GM19025 (cell line): Measurements from ENCODE around the gene CPEB1.
"Not testable (repeated sequence)": the region's sequence is repeated elsewhere in the genome, so short reads cannot be mapped to it uniquely, and the experiment has no call there.

Source experiments
- ATAC-seq: cut with Tn5 transposase; IDR thresholded peaks from one replicate; pipeline ENCODE4 v1.9.1; 2021; ENCODE audit warnings: mild to moderate bottlenecking, low read depth, moderate library complexity; ENCODE audit not compliant: unreplicated experiment

CPEB1 gene

DNA sequence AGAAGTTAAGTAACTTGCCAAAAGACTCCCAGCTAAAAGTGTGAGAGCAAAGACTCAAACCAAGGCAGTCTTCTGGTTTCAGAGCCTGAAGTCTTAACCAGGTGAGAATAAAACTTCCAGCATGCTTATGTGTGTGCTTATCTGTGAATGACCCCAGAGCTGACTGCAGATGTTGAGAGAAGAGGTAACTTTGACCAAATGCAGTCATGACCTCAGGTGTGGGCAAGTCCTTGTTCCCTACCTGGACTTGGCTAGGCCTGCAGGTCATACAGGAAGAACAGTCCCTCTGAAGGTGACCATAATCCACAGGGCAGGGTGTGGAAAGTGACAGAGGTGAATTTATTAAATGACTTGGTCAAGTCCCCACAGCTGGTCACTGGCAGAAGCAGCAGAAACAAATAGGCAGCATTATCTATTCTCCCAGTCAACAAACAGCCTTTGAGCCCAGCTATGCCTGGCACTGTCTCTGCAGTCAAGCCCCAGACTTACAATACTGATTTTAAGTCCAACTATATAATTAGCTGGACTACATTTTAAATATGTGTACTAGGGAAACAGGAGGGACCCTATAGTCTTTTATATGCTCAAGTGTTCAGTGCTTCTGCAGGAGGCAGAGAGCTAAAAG, 3.0 kb upstream of the CPEB1 start:
- no peak for ATAC-seq

DNA sequence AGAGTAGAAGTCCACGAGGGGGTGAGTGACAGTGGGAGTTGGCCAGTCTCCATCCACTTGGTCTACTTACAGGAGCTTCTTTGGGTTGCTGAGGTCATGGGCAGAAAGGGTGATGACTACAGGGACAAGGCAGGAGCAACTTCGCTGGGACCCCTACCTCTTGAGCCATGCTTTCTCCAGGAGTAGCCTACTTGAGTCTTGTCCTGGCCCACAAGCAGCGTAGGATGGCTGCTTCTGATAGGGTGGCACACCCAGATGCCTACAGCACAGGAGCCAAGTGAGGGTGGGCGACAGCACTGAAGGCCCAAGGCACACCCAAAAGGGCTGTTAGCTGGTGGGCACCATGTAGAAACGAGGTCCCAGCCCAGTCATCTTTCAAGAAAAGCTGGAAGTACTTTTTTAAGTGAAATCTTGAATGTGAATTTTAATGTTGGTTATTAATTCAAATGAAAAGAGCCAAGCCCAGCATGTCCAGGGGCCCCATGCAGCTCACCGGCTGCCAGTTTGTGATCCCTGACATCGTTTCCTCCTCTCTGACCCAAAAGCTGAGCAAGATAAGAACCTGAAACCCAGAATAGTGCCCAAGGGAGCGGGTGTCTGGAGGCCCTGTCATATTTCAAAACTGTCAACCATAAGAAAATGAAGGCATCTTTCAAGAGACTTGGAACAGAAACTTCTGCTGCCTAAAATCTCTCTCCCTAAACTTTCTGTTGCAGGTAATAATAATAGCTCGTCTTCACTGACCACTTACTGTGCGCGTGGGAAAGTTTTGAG, 2.2 kb upstream of the CPEB1 start:
- no peak for ATAC-seq

DNA sequence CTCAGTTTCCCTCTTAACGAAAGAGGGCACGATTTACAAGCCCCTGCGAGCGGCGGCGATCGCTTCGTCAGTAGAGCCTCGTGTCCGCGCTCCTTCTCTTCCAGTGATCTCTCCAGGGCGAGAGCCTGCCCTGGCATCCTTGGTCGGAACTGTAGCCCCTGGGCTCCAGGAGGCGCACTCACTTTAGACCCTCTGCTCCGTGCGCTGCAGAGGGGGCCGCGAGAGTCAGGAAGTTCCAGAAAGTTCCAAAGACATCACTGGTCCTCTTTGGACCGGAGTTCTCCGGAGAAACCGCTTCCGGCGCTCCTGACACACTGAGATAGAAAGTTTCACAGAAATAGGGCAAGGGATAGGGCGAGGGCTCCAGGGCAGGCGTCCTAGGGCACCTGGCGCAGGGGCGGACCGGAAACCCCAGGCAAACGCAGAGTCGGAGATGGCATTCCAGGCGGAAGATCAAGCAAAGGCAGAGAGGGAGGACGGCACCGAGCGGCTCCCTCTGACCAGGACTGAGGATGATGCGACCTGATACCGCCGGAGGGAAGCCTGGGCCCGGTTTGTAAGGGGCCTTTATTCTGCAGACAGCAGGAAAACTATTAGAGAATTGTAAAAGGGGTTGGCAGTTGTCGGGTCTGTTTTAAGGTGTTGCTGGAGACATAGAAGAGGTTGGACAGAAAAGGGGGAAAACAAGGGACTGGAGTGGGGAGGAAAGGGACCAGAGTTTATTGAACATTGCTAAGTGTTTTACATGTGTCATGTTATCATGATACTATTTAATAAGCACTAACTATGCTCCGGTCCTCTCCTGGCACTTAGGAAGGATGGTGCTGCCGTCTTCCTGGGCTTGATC, 1.3 kb upstream of the CPEB1 start:
- no peak for ATAC-seq

DNA sequence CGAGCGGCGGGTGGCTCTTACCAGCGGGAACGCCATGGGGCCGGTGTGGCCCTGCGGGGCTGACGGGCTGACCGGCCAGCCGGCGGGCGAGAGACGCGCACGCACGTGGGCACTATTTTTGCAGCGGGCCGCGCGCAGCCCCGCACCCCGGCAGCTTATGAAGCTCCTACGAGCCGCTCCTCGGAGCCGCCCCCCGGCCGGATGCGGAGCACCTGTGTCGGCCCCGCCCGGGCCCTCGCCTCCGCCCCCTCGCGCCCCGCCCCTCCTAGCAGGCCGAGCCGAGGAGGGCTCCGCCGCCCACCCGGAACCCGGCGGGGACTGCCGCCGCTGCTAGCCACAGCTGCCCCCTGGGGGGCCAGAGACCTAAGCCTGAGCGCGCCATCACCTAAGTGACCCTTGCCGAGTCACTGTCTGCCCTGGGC, 683 bp upstream of the CPEB1 start:
- no peak for ATAC-seq

DNA sequence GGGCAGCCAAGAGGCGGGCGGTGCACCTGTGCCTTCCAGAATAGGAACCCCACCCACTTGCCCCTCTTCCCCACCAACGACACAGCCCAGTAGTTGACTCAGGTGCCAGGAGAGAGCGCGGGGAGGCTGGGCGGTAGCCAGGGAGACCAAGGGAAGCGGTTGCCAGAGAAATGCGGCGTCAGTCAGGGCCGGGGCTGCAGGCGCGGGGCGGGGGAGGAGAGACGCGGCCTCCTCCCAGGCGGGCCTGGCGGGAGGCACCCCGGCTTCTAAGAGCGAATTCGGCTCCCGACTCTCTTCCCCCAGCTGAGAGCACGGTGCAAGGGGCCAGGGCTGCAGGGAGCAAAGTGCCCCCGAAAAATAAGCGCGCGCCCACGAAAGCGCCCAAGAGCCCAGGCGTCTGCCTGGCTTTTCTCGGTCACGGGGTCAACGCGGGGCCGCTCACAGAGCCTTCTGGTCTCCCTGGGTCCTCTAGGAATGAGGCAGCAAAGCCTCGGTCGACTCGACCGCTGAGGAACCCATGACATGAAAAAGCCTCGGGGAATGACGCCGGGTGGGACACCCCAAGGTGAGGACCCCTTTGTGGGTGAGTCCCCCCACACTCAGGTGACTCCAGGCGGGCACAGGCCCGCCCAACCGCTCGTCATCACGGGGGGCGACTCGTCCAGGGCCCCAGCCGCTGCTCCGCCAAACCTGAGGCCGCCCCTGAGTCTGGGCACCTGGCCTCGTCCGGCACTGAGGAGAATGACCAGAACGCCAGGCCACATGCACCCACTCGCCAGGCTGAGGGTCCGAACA, 716 bp downstream of the CPEB1 start:
- ATAC-seq = no peak

DNA sequence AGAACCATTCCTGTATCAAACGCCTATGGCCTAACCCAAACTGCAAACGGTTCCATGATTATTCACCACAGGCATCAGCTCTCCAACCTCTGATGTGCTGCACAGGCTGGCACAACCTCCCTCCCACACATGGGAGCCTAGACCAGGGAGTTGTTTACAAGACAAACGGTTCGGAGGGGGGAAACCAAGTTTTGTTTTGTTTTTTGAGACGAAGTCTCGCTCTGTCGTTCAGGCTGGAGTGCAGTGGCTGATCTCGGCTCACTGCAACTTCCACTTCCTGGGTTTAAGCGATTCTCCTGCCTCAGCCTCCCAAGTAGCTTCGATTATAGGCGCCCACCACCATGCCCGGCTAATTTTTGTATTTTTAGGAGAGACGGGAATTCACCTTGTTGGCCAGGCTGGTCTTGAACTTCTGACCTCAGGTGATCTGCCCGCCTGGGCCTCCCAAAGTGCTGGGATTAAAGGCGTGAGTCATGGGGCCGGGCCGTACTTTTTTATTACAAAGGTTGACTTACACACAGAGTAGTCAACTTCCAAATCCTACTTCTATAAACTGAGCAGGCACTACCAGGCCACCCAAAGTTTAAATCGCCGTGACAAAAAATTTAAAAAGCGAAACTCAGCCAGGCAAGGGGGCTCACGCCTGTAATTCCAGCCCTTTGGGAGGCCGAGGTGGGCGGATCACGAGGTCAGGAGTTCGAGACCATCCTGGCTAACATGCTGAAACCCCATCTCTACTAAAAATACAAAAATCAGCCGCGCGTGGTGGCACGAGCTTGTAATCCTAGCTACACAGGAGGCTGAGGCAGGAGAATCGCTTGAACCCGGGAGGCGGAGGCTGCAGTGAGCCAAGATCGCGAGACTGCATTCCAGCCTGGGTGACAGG, 2.0 kb downstream of the CPEB1 start:
- ATAC-seq = not testable (repeated sequence)

DNA sequence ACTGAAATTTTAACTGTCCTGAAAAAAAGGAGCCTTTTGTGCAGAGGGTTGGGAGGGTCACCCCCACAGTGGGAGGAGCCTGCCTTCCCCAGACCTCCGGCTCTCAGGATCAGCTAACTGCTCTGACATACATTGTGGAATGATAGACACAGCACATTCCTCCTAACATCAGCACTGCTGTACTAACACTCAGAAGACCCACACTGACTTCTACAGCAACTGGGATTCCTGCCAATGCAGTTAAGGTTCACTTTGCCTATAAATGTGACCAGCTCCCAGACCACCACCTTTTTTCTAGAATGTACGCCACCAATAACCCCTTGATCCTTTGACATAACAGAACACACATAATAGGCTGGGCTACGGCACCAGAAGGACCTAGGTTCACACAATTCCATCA, 3.2 kb downstream of the CPEB1 start:
- no peak for ATAC-seq

DNA sequence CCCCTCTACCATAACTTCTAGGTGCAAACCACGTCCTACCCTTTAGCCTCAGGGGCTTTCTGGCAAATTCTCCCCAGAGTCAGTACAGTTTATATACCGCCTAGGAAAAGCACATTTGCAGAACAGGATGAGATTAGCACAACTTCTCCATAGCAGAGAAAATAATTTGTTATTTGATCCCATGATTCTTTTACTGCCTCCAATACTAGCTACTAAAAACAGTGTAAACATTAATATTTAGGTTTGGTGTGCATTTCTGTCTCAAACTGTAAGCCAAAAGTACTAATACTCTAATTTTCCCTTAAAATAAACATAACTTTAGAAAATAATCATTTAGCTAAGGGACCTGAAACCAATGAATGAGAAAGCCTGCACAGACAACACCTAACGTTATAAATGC, 4.5 kb downstream of the CPEB1 start:
- no peak for ATAC-seq

DNA sequence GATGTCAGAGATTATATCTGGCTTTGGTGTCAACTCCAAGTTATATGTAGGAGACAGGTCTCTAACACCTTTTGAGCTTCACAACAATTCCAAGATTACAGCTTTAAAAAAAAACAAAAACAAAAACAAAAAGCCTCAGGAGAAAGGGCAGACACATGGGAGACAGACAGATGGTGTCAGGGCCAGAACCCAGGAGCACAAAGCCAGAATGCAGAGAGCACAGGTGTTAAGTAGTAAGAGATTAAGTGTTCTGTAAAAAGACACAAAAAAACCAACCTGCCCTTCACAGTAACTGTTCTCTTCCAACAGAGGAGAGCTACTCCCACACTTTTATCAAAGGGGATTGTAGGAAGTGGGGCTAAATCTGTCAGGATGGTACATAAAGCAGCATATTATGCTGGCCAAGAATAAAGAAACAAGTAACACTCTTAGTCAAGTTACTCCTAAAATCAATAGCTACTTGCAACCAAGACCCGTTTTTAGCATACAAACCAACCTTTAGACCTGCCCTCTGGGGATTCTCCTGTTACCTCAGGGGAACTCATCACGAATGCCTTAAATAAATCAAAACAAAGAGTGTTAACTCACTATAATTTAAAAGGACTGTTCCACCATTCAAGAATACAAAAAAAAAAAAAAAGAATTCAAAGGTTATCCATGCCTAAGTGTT, 5.9 kb downstream of the CPEB1 start:
- ATAC-seq = no peak

DNA sequence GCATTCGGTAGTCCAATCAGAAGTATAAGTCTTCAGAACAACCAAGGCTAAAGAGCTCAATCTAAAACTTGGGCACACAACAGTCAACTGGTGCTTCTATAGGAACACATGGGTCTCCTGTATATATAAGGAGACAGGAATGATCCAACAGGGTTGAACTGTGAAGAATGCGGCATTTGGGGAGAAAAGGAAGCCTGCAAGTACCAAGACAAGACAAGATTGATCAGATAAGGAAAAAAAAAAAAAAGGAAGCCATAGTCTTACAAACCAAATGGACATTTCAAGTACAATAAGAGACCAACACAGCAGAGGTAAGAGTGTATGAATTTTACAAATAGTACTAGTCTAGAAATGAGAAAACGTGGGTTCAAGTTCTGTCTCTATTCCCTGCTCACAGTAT, 6.5 kb downstream of the CPEB1 start:
- ATAC-seq = no peak

DNA sequence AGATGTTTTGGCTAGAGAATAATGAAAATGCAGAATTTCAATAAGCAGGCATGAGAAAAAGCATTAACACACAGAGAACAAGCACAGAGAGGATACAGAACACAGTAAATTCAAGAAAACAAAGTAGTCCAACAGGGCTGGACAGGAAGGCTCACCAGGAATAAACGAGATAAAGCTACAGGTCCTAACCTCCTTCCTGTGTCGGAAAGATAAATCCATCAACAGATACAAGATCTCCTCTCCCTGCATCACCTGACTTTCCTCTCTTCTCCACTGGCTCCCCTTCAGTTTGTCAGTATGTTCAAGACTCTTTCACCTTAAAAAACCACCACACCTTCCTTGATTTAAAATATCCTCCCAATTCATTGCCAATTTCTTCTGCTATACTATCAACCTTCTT, 11.4 kb downstream of the CPEB1 start:
- ATAC-seq = no peak

DNA sequence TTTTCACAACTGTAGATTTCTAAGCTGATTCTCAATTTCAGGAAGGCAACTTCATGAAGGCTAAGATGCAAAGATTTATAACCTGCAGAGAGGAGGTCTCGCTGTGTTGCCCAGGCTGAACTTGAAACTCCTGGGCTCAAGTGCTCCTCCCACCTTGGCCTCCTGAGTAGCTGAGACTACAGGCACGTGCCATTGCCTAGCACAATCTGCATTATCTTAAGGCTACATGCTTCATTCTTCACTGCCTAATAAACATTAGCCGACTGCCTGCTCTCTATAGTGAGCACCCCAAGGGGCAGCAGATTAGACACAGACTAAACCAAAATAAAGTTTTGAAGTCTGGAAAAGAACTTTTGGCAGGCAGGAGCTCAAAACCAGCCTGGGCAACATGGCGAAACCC, 17.1 kb downstream of the CPEB1 start:
- ATAC-seq = no peak

DNA sequence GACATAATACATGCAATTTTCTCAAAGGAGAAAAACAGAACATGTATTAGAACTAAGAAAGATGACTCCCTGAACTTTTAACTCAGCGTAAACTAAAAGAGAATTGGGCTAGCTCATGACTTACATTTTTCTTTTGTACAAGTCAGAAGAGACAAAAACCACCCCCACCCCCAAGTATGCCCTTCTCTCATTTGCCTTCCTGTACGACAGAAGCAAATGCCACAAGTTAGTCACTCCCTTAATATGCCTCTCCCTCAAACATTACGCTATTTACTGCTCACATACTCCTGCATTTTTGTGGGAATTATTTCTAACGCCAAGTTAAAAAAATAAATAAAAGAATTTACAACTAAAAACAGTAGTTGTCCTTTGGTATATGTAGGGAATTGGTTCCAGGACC, 22.0 kb downstream of the CPEB1 start:
- no peak for ATAC-seq

DNA sequence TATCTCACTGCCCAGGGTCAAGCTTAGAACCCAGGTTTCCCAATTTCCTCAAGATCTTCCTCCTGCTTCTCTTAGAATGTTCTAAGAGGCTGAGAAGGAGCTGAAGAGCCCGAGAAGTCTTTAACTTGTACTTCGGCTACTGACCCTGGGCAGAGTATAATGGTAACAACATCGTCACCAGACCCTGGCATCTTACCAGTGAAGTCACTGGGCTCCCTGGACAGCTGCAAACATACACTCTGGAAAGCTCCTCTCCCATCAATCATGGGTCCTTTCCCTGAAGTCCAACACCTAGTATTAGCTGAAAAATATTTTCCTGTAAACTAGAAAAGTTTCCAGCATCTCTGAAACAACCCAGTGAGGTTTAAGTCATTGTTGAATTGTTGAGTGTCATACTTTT, 22.7 kb downstream of the CPEB1 start:
- ATAC-seq = no peak

DNA sequence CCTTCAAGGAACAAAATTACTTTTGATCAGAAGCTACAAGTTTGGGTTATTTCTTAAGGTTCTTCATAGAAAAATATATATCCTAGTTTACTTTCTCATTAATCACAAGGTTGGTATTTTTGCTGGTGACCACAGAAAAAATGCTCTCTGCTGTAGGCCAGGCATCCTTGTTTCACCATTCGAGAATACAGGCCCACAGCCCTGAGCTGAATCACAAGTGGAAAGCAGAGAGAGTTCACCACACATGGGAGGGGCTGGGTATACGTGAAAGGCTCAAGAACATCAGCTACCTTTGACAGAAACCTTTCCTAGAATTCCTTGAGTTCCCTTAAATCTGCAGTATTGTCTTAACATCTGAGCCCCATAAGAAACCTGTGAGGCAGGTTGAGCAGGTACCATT, 23.2 kb downstream of the CPEB1 start:
- no peak for ATAC-seq

DNA sequence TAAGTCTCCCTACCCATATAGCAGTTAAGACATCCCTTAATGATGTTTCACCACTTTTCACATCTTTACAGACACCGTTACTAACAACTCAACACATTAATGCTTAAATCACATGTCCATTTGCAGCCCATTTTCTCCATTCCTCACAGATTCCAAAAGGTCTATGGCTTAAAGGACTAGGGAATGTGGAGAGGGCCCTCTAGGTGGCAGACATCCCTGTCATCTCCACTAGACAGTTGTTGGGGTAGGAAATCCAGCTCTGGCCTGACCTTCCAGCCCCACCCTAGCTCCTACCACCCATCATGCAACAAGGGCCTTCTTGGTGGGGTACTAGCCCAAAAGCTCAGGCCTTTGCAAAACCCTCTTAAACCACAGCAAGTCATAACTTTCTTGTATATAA, 25.2 kb downstream of the CPEB1 start:
- no peak for ATAC-seq

DNA sequence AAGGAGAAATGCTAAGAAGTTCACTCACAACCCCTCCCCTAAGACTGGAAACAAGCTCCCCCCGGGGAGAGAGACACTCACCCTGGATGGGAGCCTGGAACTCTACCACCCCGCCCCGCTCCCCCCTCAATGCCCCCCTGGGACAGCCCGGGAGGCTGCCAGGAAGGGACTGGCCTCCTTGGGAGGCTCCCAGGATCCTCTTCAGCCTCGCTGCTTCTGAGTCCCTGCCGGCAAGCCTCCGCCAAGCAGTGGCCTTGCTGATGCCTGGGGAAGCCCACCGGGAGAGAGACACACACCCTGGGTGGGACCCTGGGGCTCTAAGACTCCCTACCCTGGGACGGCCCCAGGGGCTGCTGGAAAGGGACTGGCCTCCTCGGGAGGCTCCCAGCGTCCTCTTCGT, 33.4 kb downstream of the CPEB1 start:
- no peak for ATAC-seq

DNA sequence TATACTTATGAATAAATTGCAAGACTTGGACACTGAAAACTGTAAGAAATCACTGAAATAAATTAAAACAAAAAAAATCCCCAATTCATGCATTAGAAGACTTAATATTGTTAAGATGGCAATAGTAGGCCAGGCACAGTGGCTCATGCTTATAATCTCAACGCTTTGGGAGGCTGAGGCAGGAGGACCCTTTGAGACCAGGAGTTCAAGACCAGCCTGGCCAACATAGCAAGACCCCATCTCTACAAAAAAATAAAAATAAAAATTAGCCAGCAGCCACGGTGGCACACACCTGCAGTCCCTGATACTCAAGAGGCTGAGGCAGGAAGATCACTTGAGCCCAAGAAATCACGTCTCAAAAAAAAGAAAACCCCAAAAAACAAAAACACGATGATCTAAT, 35.8 kb downstream of the CPEB1 start:
- ATAC-seq = no peak

DNA sequence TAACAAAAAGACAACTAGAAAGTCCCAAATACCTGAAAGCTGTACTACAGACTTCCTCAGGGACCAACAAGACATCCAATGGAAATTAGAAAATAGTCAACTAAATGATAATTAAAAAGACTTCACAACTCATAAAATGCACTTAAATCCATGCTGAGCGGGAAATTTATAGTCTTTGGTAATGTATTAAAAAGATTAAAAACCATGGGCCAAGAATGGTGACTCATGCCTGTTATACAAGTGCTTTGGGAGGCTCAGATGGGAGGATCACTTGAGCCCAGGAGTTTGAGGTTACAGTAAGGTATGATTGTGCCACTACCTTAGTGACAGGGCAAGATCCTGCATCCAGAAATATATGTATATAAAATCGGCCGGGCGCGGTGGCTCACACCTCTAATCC, 45.0 kb downstream of the CPEB1 start:
- ATAC-seq = no peak
